Measurements from ENCODE around the gene PGS1. TPM values are rescaled to one million over a fixed set of nuclear protein-coding genes. Genes with fewer than 3 reads are reported as not detected.

The PGS1 gene
- total and polyA plus RNA-seq, 2 of the 8 experiments (the other 6 are each of a cell fraction or from before 2014, with no cell fraction given), result 46.7 to 60.0 TPM

GRCh38 chr17:78395155-78395554 is 16.7 kb downstream of the PGS1 start:
- Histone ChIP-seq H3K4me1 (replicated peaks in 1 of 4; ENCODE audit: control insufficient read depth in 3 of 4, insufficient read depth in 4 of 4, low read length in 3 of 4) (no peaks in the 10 kb centered on the region; a peak in 3 of 7 replicates), H3K56ac (replicated peaks; ENCODE audit: insufficient read length, low read depth, low read length) (no peak overlapping the region), H3K14ac (ENCODE audit: insufficient read length) (no peak overlapping the region), H3K36me3 (ENCODE audit: control insufficient read depth in 2 of 4, insufficient read depth in 4 of 4, low read length in 3 of 4) (peaks cover 15 to 46% (median 35%) of the 10 kb centered on the region in 4 experiments), H2BK15ac (ENCODE audit: low read length) (no peak overlapping the region), H3K4ac (replicated peaks; ENCODE audit: insufficient read length, low read depth, low read length) (no peak overlapping the region), H2BK5ac (ENCODE audit: low read depth, low read length) (no peak overlapping the region; the same call in 1 of the 2 replicates), H3K27ac (ENCODE audit: low read depth, low read length) (no peak overlapping the region), H3K4me2 (ENCODE audit: insufficient read depth in 1 of 2, low read depth in 2 of 2, low read length in 2 of 2) (no peak overlapping the region), H3K18ac (ENCODE audit: extremely low read depth, low read length) (no peak overlapping the region), H3K23me2 (ENCODE audit: low read depth, low read length) (no peaks in the 10 kb centered on the region), H3K27me3 (replicated peaks in 1 of 4; ENCODE audit: control insufficient read depth in 3 of 4, extremely low read depth in 1 of 4, insufficient read depth in 3 of 4, low read length in 3 of 4) (no peaks in the 10 kb centered on the region), H4K8ac (ENCODE audit: extremely low read depth, insufficient read depth, low read length) (no peak overlapping the region), H2BK12ac (ENCODE audit: low read depth, low read length) (no peak overlapping the region), H2BK20ac (ENCODE audit: low read length) (no peak overlapping the region), H2BK120ac (replicated peaks; ENCODE audit: low read depth, low read length) (no peak overlapping the region), H3K79me2 (ENCODE audit: control insufficient read depth in 1 of 2, insufficient read depth in 2 of 2, low read length in 2 of 2) (peaks cover 15 to 82% of the 10 kb centered on the region in 2 experiments), H4K20me1 (replicated peaks in 1 of 2; ENCODE audit: control insufficient read depth in 1 of 2, insufficient read depth in 2 of 2, low read length in 2 of 2) (peaks cover 12 to 25% of the 10 kb centered on the region in 2 experiments), H3K23ac (ENCODE audit: insufficient read length) (no peak overlapping the region), H2AFZ (ENCODE audit: low read length) (no peak overlapping the region), H3K4me3 (ENCODE audit: extremely low read depth in 1 of 4, insufficient read depth in 2 of 4, low read depth in 3 of 4, low read length in 4 of 4) (no peak overlapping the region), H4K5ac (ENCODE audit: insufficient read length, low read depth, low read length) (no peak overlapping the region), H4K91ac (replicated peaks; ENCODE audit: insufficient read length, low read length) (no peak overlapping the region), H2AK5ac (ENCODE audit: low read depth, low read length) (no peak overlapping the region), H3K79me1 (ENCODE audit: low read depth, low read length) (peaks cover 15% of the 10 kb centered on the region), H3K9me3 (ENCODE audit: insufficient read depth in 2 of 2, low read depth in 1 of 2, low read length in 1 of 2) (no peaks in the 10 kb centered on the region), H3K9ac (replicated peaks in 1 of 4; ENCODE audit: extremely low read depth in 1 of 4, low read depth in 3 of 4, low read length in 3 of 4) (no peak overlapping the region)
- 80% methylated on average over 2 of the region's 2 CpGs; no CpG with 5 or more reads in 1 of the 2 experiments for WGBS, 2 experiments (ENCODE audit: extremely low coverage in 1 of 2, insufficient coverage in 1 of 2, insufficient read length in 1 of 2, insufficient replicate concordance in 2 of 2, low coverage in 1 of 2, low lambda C conversion rate in 2 of 2, missing lambda C conversion rate in 1 of 2)
- TF ChIP-seq TEAD4 (IDR thresholded peaks at IDR 0.05; ENCODE audit: low read depth, low read length) (no peak), HDAC6 (IDR thresholded peaks at IDR 0.05; ENCODE audit: low read depth, low read length) (no peak), SP4 (IDR thresholded peaks at IDR 0.05; ENCODE audit: low read length) (no peak), MAX (IDR thresholded peaks at IDR 0.05) (no peak), BRCA1 (IDR thresholded peaks at IDR 0.05; ENCODE audit: low read depth, low read length) (no peak), HDAC2 (IDR thresholded peaks at IDR 0.05; ENCODE audit: borderline replicate concordance in 1 of 2, low read depth in 2 of 2, low read length in 2 of 2) (no peak), POLR2A (IDR thresholded peaks at IDR 0.05; ENCODE audit: control extremely low read depth in 1 of 2, low read depth in 2 of 2, low read length in 2 of 2) (no peak), KDM1A (IDR thresholded peaks at IDR 0.05; ENCODE audit: borderline replicate concordance, low read length) (no peak), RFX5 (IDR thresholded peaks at IDR 0.05; ENCODE audit: borderline replicate concordance, low read depth, low read length) (no peak), GABPA (IDR thresholded peaks at IDR 0.05; ENCODE audit: borderline replicate concordance, insufficient read depth, low read length) (no peak), EZH2 (IDR thresholded peaks at IDR 0.05; ENCODE audit: low read depth, low read length, severe bottlenecking) (no peak), ZNF274 (IDR thresholded peaks at IDR 0.05; ENCODE audit: borderline replicate concordance, extremely low read depth, low read length) (no peak)
- ChIA-PET POLR2A (ENCODE audit: partially characterized antibody) (interaction anchor here (1.6 kb wide), 1 partner anchor 16 kb away, joined by 5 read pairs; the partner anchor contains the start of gene PGS1), CTCF (ENCODE audit: partially characterized antibody) (interaction anchor here (1.3 to 3.9 kb wide), 2 partner anchors 17 to 26 kb away, joined by 3 to 18 read pairs; no protein-coding TSS in a partner anchor)
- DNase-seq (ENCODE audit: low read depth in 1 of 2, low spot score in 2 of 2) (no peak), FAIRE-seq (no peak)
